ENCODE measurements around the gene CLDN7. TPM values are rescaled to one million over a fixed set of nuclear protein-coding genes. Genes with fewer than 3 reads are reported as not detected.

The CLDN7 gene
- total RNA-seq, 4 donors from 2014 or later: 571 to 1,162 (median 940) TPM

DNA sequence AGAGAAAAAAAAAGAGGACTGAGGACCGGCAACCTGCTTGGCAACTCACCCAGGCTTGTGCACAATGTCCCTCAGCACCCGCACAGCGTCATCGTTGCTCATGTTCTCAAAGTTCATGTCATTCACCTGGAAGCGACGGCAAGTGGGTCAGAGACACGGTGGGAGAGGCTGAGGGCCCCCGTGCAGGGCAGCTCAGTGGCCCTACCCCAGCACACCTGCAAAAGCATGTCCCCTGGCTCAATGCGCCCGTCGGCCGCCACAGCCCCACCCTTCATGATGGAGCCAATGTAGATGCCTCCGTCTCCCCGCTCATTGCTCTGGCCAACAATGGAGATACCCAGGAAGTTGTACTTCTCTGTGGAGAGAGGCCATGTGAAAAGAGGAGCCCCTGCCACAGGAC, 33.4 kb downstream of the CLDN7 start:
- TF ChIP-seq POLR2AphosphoS5 (IDR thresholded peaks at IDR 0.05): no peak
- no peak for TF ChIP-seq POLR2A (IDR thresholded peaks at IDR 0.05)
- TF ChIP-seq EP300 (IDR thresholded peaks at IDR 0.05; ENCODE audit: low read depth): no peak
- TF ChIP-seq, protein P1, sequence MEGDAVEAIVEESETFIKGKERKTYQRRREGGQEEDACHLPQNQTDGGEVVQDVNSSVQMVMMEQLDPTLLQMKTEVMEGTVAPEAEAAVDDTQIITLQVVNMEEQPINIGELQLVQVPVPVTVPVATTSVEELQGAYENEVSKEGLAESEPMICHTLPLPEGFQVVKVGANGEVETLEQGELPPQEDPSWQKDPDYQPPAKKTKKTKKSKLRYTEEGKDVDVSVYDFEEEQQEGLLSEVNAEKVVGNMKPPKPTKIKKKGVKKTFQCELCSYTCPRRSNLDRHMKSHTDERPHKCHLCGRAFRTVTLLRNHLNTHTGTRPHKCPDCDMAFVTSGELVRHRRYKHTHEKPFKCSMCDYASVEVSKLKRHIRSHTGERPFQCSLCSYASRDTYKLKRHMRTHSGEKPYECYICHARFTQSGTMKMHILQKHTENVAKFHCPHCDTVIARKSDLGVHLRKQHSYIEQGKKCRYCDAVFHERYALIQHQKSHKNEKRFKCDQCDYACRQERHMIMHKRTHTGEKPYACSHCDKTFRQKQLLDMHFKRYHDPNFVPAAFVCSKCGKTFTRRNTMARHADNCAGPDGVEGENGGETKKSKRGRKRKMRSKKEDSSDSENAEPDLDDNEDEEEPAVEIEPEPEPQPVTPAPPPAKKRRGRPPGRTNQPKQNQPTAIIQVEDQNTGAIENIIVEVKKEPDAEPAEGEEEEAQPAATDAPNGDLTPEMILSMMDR (IDR thresholded peaks at IDR 0.05): no peak
- Histone ChIP-seq H3K4me1 (peaks cover 15 to 22% (median 17%) of the 10 kb centered on the region in 4 donors), H3K4me3 (no peak overlapping the region), H3K36me3 (peaks cover 0 to 30% (median 12%) of the 10 kb centered on the region in 4 donors), H3K27ac (no peak overlapping the region), H3K9me3 (no peaks in the 10 kb centered on the region), H3K27me3 (no peaks in the 10 kb centered on the region)
- no peak for DNase-seq
- in situ Hi-C loops (cut with MboI; ENCODE audit: low pct_ligation_motif_present in 1 of 4, low pct_unique_long_range_greater_than_20kb in 1 of 4, low sequenced_read_pairs in 3 of 4) (loop anchor here in 1 of 4 donors (25.0 kb wide), 1 partner anchor 908 kb away; no protein-coding TSS in a partner anchor), intact Hi-C loops (cut with DNase I; ENCODE audit: low total_unique reads) (no loop called here)
- WGBS, 2 donors (ENCODE audit: low coverage in 1 of 2): 50 to 92% methylated on average over 1 to 14 of the region's 14 CpGs

- Histone ChIP-seq H3K9me3 (no peaks in the 10 kb centered on the region), H3K27me3 (no peaks in the 10 kb centered on the region), H3K36me3 (peaks cover 0 to 38% (median 13%) of the 10 kb centered on the region in 4 donors), H3K4me3 (no peak overlapping the region), H3K27ac (no peak overlapping the region), H3K4me1 (peaks cover 0 to 7% (median 3%) of the 10 kb centered on the region in 4 donors)
- in situ Hi-C loops (cut with MboI; ENCODE audit: low pct_ligation_motif_present in 1 of 4, low pct_unique_long_range_greater_than_20kb in 1 of 4, low sequenced_read_pairs in 3 of 4) (loop anchor here in 1 of 4 donors (25.0 kb wide), 1 partner anchor 910 kb away; no protein-coding TSS in a partner anchor), intact Hi-C loops (cut with DNase I; ENCODE audit: low total_unique reads) (no loop called here)
- WGBS, 2 donors (ENCODE audit: low coverage in 1 of 2): 61 to 92% methylated on average over 2 to 30 of the region's 31 CpGs
- no peak for TF ChIP-seq EP300 (IDR thresholded peaks at IDR 0.05; ENCODE audit: low read depth)
- TF ChIP-seq POLR2A (IDR thresholded peaks at IDR 0.05): no peak
- TF ChIP-seq, protein P1 (IDR thresholded peaks at IDR 0.05): no peak
- no peak for TF ChIP-seq POLR2AphosphoS5 (IDR thresholded peaks at IDR 0.05)
- DNase-seq: no peak
Measured at GRCh38 chr17:7226721-7227710, 35.3 kb downstream of the CLDN7 start.

- DNase-seq: no peak
- in situ Hi-C loops (cut with MboI; ENCODE audit: low pct_ligation_motif_present in 1 of 4, low pct_unique_long_range_greater_than_20kb in 1 of 4, low sequenced_read_pairs in 3 of 4): loop anchor here in 1 of 4 donors (25.0 kb wide), 1 partner anchor 911 kb away; no protein-coding TSS in a partner anchor
- Histone ChIP-seq H3K4me3 (no peak overlapping the region), H3K36me3 (peaks cover 0 to 38% (median 13%) of the 10 kb centered on the region in 4 donors), H3K27ac (peak overlapping the region in 1 of 4 donors; percentile 11), H3K4me1 (peaks cover 7 to 10% (median 8%) of the 10 kb centered on the region in 4 donors), H3K27me3 (no peaks in the 10 kb centered on the region), H3K9me3 (no peaks in the 10 kb centered on the region)
- intact Hi-C loops (cut with DNase I; ENCODE audit: low total_unique reads): no loop called here
- TF ChIP-seq, protein P1 (IDR thresholded peaks at IDR 0.05): no peak
- no peak for TF ChIP-seq EP300 (IDR thresholded peaks at IDR 0.05; ENCODE audit: low read depth)
- TF ChIP-seq POLR2AphosphoS5 (IDR thresholded peaks at IDR 0.05): no peak
- no peak for TF ChIP-seq POLR2A (IDR thresholded peaks at IDR 0.05)
- WGBS, 2 donors (ENCODE audit: low coverage in 1 of 2): 73 to 83% methylated on average over 3 to 18 of the region's 21 CpGs
Measured at GRCh38 chr17:7225711-7226331, 36.5 kb downstream of the CLDN7 start.

DNA sequence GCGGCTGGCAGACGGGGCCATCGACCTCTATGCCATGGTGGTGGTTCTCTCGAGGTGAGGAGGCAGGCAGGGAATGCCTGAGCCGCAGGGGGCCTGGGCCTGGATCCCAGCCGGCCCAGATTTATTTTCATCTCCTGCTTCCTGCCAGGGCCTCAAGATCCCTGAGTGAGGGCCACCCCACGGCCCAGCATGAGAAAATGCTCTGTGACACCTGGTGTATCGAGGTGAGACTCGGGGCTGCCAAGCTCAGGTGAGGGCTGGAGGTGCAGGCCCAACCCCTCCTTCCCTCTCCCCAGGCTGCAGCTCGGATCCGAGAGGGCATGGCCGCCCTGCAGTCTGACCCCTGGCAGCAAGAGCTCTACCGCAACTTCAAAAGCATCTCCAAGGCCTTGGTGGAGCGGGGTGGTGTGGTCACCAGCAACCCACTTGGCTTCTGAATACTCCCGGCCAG, 37.6 kb downstream of the CLDN7 start:
- Histone ChIP-seq H3K36me3 (peaks cover 0 to 38% (median 10%) of the 10 kb centered on the region in 4 donors), H3K27ac (peak overlapping the region in 1 of 4 donors; percentile 11), H3K27me3 (no peaks in the 10 kb centered on the region), H3K4me1 (peaks cover 9 to 17% (median 15%) of the 10 kb centered on the region in 4 donors), H3K9me3 (no peaks in the 10 kb centered on the region), H3K4me3 (no peak overlapping the region)
- TF ChIP-seq, protein P1 (IDR thresholded peaks at IDR 0.05): no peak
- TF ChIP-seq POLR2A (IDR thresholded peaks at IDR 0.05) (no peak), EP300 (IDR thresholded peaks at IDR 0.05; ENCODE audit: low read depth) (no peak), POLR2AphosphoS5 (IDR thresholded peaks at IDR 0.05) (no peak)
- WGBS, 2 donors (ENCODE audit: low coverage in 1 of 2): 79% methylated on average over 15 of the region's 15 CpGs; no CpG with 5 or more reads in 1 of the 2 donors
- DNase-seq: no peak
- in situ Hi-C loops (cut with MboI; ENCODE audit: low pct_ligation_motif_present in 1 of 4, low pct_unique_long_range_greater_than_20kb in 1 of 4, low sequenced_read_pairs in 3 of 4): loop anchor here in 1 of 4 donors (25.0 kb wide), 1 partner anchor 913 kb away; no protein-coding TSS in a partner anchor
- intact Hi-C loops (cut with DNase I; ENCODE audit: low total_unique reads): no loop called here
